ENCODE data around the gene TRIM40. TPM values are rescaled to one million over a fixed set of nuclear protein-coding genes. Genes with fewer than 3 reads are reported as not detected.

The TRIM40 gene
- total RNA-seq, 1 experiment from 2014 or later = not detected

DNA sequence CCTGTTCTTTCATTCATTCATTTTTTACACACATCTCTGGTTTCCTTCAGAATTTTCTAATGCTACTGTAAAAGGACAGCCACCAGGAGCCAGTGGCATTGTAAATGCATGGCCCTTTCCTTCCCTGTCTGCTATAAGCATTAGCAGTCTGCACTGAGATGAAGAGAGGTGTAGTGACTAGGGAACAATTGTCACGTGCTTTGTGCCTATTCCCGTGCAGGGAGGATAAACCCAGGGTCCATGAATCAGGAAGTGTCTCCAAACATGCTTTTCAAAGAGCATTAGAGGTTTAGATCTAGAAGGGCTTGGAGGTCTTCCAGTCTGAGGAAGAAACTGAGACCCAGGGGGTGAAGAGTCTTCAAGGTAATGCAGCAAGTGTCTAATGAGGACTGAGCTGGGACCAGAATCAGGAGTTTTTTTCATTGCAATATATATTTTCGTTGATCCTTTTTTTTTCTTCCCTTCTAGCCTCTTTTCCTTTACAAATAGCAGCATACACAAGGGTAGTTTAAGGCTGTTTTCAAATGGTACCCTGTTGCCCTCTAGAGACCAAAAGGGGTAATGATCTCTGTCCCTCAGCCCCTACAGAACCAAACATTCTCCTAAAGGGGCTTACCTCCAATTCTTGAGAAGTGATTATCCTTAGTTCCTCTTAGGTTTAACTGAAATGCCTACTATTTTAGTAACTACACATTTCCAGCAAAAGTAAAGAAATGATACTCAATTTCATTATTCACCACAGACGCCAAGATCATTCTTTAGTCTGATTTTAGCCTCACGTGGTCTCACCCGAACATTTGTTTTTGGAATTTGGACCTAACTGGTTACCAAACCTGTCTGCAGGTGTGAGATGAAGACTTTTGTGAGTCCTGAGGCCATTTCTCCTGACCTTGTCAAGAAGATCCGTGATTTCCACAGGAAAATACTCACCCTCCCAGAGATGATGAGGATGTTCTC is 34.0 kb downstream of the TRIM40 start:
- Histone ChIP-seq H3K27ac (ENCODE audit: low read length) (no peak overlapping the region), H3K4me1 (ENCODE audit: control insufficient read depth, insufficient read depth, low read length) (no peaks in the 10 kb centered on the region), H3K36me3 (ENCODE audit: control insufficient read depth, insufficient read depth, low read length) (no peaks in the 10 kb centered on the region), H3K27me3 (ENCODE audit: control insufficient read depth, insufficient read depth, low read length) (peaks cover 20% of the 10 kb centered on the region), H3K4me3 (ENCODE audit: low read depth in 2 of 2, low read length in 2 of 2) (no peak overlapping the region), H3K9me3 (ENCODE audit: control insufficient read depth, insufficient read depth, low read depth, low read length) (no peaks in the 10 kb centered on the region)
- peak; percentile 54 for DNase-seq (ENCODE audit: low read depth, low spot score)
- in situ Hi-C loops (cut with HindIII; ENCODE audit: low pct_unique_long_range_greater_than_20kb, low sequenced_read_pairs) (no loop called here), intact Hi-C loops (cut with micrococcal nuclease; ENCODE audit: unreplicated experiment) (loop anchor here (2.0 kb wide), 1 partner anchor 67 kb away; no protein-coding TSS in a partner anchor)
- POLR2A ChIA-PET = no interaction called here
- TF ChIP-seq, protein P1, sequence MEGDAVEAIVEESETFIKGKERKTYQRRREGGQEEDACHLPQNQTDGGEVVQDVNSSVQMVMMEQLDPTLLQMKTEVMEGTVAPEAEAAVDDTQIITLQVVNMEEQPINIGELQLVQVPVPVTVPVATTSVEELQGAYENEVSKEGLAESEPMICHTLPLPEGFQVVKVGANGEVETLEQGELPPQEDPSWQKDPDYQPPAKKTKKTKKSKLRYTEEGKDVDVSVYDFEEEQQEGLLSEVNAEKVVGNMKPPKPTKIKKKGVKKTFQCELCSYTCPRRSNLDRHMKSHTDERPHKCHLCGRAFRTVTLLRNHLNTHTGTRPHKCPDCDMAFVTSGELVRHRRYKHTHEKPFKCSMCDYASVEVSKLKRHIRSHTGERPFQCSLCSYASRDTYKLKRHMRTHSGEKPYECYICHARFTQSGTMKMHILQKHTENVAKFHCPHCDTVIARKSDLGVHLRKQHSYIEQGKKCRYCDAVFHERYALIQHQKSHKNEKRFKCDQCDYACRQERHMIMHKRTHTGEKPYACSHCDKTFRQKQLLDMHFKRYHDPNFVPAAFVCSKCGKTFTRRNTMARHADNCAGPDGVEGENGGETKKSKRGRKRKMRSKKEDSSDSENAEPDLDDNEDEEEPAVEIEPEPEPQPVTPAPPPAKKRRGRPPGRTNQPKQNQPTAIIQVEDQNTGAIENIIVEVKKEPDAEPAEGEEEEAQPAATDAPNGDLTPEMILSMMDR (IDR thresholded peaks at IDR 0.05) = peak; percentile 84
- TF ChIP-seq TCF7L2 (IDR thresholded peaks at IDR 0.05; ENCODE audit: low read depth, low read length) (no peak), SIN3A (IDR thresholded peaks at IDR 0.05; ENCODE audit: borderline replicate concordance, insufficient read depth, low read depth, low read length) (no peak), POLR2AphosphoS5 (IDR thresholded peaks at IDR 0.05; ENCODE audit: low read depth, low read length) (no peak)
- TF ChIP-seq, protein P2, sequence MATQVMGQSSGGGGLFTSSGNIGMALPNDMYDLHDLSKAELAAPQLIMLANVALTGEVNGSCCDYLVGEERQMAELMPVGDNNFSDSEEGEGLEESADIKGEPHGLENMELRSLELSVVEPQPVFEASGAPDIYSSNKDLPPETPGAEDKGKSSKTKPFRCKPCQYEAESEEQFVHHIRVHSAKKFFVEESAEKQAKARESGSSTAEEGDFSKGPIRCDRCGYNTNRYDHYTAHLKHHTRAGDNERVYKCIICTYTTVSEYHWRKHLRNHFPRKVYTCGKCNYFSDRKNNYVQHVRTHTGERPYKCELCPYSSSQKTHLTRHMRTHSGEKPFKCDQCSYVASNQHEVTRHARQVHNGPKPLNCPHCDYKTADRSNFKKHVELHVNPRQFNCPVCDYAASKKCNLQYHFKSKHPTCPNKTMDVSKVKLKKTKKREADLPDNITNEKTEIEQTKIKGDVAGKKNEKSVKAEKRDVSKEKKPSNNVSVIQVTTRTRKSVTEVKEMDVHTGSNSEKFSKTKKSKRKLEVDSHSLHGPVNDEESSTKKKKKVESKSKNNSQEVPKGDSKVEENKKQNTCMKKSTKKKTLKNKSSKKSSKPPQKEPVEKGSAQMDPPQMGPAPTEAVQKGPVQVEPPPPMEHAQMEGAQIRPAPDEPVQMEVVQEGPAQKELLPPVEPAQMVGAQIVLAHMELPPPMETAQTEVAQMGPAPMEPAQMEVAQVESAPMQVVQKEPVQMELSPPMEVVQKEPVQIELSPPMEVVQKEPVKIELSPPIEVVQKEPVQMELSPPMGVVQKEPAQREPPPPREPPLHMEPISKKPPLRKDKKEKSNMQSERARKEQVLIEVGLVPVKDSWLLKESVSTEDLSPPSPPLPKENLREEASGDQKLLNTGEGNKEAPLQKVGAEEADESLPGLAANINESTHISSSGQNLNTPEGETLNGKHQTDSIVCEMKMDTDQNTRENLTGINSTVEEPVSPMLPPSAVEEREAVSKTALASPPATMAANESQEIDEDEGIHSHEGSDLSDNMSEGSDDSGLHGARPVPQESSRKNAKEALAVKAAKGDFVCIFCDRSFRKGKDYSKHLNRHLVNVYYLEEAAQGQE (IDR thresholded peaks at IDR 0.05; ENCODE audit: insufficient read depth in 1 of 2, low read depth in 2 of 2, low read length in 1 of 2) = no peak
- CTCF ChIA-PET = interaction anchor here (0.6 kb wide), 1 partner anchor 66 kb away, joined by 3 read pairs; no protein-coding TSS in a partner anchor
- peak; percentile 95 for ATAC-seq
- BruUV-seq (replicated peaks) = no TSS peak

DNA sequence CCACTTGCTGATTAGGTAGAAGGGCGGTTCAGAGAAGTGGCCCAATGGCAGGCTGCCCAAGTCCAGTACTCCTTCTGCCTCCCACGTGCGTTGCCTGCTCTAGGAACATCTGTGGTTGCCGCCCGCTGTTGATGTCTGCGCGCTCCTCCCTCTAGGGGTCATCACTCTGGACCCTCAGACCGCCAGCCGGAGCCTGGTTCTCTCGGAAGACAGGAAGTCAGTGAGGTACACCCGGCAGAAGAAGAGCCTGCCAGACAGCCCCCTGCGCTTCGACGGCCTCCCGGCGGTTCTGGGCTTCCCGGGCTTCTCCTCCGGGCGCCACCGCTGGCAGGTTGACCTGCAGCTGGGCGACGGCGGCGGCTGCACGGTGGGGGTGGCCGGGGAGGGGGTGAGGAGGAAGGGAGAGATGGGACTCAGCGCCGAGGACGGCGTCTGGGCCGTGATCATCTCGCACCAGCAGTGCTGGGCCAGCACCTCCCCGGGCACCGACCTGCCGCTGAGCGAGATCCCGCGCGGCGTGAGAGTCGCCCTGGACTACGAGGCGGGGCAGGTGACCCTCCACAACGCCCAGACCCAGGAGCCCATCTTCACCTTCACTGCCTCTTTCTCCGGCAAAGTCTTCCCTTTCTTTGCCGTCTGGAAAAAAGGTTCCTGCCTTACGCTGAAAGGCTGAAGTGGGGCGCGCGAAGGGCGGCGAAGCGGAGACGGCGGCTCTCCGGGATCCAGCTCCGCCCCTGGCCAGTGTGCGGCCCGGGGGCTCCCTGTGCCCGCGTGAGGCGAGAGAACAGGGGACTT is 35.9 kb downstream of the TRIM40 start:
- in situ Hi-C loops (cut with HindIII; ENCODE audit: low pct_unique_long_range_greater_than_20kb, low sequenced_read_pairs) = no loop called here
- H3K4me1 ChIP-seq (ENCODE audit: control insufficient read depth, insufficient read depth, low read length) = no peaks in the 10 kb centered on the region
- intact Hi-C loops (cut with micrococcal nuclease; ENCODE audit: unreplicated experiment) = loop anchor here (2.0 kb wide), 1 partner anchor 69 kb away; no protein-coding TSS in a partner anchor
- no TSS peak for BruUV-seq (replicated peaks)
- TF ChIP-seq POLR2AphosphoS5 (IDR thresholded peaks at IDR 0.05; ENCODE audit: low read depth, low read length) (no peak), TCF7L2 (IDR thresholded peaks at IDR 0.05; ENCODE audit: low read depth, low read length) (no peak), SIN3A (IDR thresholded peaks at IDR 0.05; ENCODE audit: borderline replicate concordance, insufficient read depth, low read depth, low read length) (no peak)
- TF ChIP-seq, protein P1 (IDR thresholded peaks at IDR 0.05) = no peak
- TF ChIP-seq, protein P2 (IDR thresholded peaks at IDR 0.05; ENCODE audit: insufficient read depth in 1 of 2, low read depth in 2 of 2, low read length in 1 of 2) = no peak
- H3K36me3 ChIP-seq (ENCODE audit: control insufficient read depth, insufficient read depth, low read length) = no peaks in the 10 kb centered on the region
- ATAC-seq (no peak), DNase-seq (ENCODE audit: low read depth, low spot score) (no peak)
- H3K9me3 ChIP-seq (ENCODE audit: control insufficient read depth, insufficient read depth, low read depth, low read length) = no peaks in the 10 kb centered on the region
- ChIA-PET POLR2A (no interaction called here), CTCF (no interaction called here)
- H3K27me3 ChIP-seq (ENCODE audit: control insufficient read depth, insufficient read depth, low read length) = peaks cover 25% of the 10 kb centered on the region
- H3K27ac ChIP-seq (ENCODE audit: low read length) = no peak overlapping the region
- H3K4me3 ChIP-seq (ENCODE audit: low read depth in 2 of 2, low read length in 2 of 2) = no peak overlapping the region

Measured in Panc1 (cell line).